ENCODE results near the gene GON7.

GON7 gene

DNA sequence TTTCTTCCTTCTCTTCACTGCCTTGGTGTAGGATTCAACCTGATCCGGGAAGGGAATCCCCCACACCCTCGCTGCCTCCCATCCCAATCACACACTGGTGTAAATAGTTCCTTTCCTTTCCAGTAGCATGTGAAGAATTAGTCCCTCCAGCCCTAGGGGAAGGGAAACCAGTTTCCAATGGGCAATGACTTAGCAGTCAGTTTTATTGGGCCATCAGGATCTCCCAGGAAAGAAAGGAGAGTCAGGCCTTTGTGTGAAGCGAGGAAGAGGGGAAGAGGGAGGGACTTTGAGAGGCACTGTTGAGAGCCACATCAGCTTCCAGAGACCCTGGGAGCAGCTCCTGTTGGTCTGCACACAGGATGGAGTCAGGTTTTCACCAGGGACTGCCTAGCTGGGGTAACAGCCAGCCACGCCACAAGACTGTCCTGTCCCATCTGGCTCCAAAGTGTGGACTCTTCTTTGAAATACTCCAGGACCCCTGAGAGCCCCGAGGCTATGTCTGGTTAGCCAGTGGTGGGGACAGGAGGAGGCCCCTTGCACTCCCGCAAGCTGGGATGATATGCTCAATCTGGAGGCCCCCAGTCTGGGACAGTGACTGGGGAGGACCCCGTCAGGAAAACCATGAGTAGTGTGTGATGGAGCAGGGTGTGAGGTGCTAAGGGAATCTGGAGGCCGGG lies 50.0 kb downstream of the GON7 start:
- DNase-seq: no peak

DNA sequence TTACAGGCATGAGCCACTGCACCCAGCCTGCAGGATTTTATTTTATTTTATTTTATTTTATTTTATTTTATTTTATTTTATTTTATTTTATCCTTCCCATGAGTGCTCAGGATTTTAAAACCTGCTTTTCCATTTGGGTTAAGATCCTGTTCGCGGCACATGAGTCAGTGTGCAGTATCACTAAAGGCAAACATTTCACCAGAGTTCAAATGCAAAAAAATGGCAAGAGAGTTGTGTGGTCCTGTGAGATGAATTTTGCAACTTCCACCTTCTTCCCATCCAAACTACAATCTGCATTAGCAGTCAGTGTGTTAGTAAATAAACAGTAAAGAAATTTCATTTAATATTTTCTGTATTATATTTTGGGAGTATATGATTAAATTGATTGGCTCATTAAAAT lies 51.2 kb downstream of the GON7 start:
- no peak for DNase-seq

DNA sequence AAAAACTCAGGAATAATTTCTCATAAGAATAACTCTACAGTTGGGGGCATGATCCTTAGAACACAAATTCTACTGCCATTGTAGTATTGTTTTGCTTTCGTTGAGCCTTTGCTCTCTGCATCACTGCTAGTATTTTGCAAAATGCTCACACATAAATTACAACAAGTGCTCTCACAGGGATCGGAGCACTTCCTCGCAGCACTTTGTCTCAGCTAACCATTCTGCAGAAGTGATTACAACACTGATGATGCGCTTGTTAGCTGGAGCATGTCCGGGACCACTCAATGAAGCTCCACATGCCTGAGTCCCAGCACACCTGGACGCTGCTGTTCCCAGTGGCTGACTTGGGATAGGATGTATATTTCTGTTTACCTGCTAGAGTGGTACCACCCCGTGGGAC lies 53.7 kb downstream of the GON7 start:
- no peak for DNase-seq
